ENCODE data around the gene ITGB1.

ITGB1 gene

DNA sequence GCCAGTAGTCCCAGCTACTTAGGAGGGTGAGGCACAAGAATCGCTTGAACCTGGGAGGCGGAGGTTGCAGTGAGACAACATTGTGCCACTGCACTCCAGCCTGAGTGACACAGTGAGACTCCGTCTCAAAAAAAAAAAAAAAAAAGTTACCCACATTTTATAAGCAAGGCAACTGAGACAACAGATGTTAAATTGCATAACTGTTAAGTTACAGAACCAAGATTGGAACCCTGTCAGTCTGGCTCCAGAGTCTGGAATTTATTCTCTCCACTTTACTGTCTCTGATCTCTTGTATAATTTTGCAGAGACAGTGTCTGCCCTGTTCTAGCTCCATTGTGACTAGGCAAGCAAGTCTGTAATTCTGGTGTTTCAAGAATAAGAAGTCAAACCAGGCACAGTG is 6.2 kb upstream of the ITGB1 start:
- Mint-ChIP-seq H3K27ac (no peak overlapping the region), H3K4me1 (peaks cover 9% of the 10 kb centered on the region), H3K27me3 (peaks cover 8% of the 10 kb centered on the region), H3K4me3 (no peak overlapping the region), H3K9me3 (no peaks in the 10 kb centered on the region)
- DNase-seq (no peak), ATAC-seq (no peak)

DNA sequence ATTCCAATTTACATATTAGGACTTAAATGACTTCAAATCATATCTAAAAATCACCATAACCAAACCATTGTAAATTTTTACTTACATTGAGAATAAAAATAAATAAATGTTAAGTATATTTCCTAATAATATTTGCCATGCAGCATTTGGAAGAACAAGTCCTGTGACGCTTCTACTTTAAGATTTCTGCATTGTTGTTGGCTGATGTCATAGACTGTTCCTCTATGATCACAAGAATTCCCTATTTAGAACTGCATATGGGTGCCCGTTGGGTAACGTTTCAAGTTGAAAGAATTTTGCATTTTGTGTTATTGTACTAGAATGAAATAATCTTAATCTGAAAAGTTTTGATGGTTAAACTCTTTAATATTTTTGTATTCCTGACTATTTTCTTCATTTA is 5.1 kb upstream of the ITGB1 start:
- Mint-ChIP-seq H3K9me3 (no peaks in the 10 kb centered on the region), H3K4me3 (no peak overlapping the region), H3K27ac (no peak overlapping the region), H3K27me3 (peaks cover 8% of the 10 kb centered on the region), H3K4me1 (peaks cover 18% of the 10 kb centered on the region)
- no peak for ATAC-seq
- no peak for DNase-seq

- no peaks in the 10 kb centered on the region for H3K9me3 Mint-ChIP-seq
- peaks cover 18% of the 10 kb centered on the region for H3K4me1 Mint-ChIP-seq
- DNase-seq: no peak
- peaks cover 8% of the 10 kb centered on the region for H3K27me3 Mint-ChIP-seq
- H3K27ac Mint-ChIP-seq: no peak overlapping the region
- ATAC-seq: no peak
- no peak overlapping the region for H3K4me3 Mint-ChIP-seq
Observed at GRCh38 chr10:32962521-32962920, 4.5 kb upstream of the ITGB1 start.

GRCh38 chr10:32961895-32962369 is 3.9 kb upstream of the ITGB1 start:
- DNase-seq: no peak
- no peak overlapping the region for H3K4me3 Mint-ChIP-seq
- H3K9me3 Mint-ChIP-seq: no peaks in the 10 kb centered on the region
- H3K27ac Mint-ChIP-seq: no peak overlapping the region
- peaks cover 8% of the 10 kb centered on the region for H3K27me3 Mint-ChIP-seq
- ATAC-seq: no peak
- H3K4me1 Mint-ChIP-seq: peaks cover 18% of the 10 kb centered on the region

DNA sequence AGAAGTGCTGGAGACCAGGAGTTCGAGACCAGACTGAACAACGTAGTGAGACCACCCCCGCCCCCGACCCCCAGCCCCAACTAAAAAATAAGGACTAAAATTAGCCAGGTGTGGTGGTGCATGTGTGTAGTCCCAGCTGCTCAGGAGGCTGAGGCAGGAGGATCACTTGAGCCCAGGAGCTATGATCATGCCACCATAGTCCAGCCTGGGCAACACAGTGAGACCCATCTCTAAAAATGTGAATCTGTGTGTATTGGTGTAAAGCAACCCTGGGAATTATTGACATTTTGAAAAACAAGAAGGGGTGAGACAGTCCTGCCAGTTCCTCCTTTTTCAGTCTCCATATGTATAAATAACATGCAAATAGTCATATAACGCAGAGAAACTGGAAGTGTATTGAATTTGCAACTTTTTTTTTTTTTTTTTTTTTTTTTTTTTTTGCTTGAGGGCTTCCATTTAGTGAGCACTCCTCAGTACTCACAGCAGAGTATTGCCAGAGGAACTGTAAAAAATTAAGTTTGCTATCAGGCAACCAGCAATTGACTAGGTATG is 3.4 kb upstream of the ITGB1 start:
- ATAC-seq: no peak
- Mint-ChIP-seq H3K4me1 (peaks cover 18% of the 10 kb centered on the region), H3K9me3 (no peaks in the 10 kb centered on the region), H3K27me3 (peaks cover 8% of the 10 kb centered on the region), H3K4me3 (no peak overlapping the region), H3K27ac (no peak overlapping the region)
- no peak for DNase-seq

DNA sequence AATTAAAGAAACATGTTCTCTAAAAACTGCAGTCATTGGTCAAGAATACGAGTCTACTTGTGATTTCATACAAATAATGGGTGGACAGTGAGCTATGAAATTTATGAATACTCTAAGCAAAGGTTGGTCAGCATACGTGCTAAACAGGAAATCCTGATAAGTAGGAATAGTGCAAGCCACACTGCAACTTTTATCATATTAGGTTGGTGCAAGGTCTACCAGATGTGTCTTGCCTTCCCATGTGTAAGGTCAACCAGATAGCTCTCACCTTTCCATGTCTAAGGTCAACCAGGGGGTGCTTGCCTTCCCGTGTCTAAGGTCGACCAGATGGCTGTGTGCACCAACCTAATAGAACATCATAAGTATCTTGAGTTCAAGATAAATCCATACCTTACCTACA is 2.0 kb upstream of the ITGB1 start:
- ATAC-seq (no peak), DNase-seq (no peak)
- Mint-ChIP-seq H3K27me3 (peaks cover 8% of the 10 kb centered on the region), H3K9me3 (no peaks in the 10 kb centered on the region), H3K4me3 (no peak overlapping the region), H3K4me1 (peaks cover 22% of the 10 kb centered on the region), H3K27ac (no peak overlapping the region)

DNA sequence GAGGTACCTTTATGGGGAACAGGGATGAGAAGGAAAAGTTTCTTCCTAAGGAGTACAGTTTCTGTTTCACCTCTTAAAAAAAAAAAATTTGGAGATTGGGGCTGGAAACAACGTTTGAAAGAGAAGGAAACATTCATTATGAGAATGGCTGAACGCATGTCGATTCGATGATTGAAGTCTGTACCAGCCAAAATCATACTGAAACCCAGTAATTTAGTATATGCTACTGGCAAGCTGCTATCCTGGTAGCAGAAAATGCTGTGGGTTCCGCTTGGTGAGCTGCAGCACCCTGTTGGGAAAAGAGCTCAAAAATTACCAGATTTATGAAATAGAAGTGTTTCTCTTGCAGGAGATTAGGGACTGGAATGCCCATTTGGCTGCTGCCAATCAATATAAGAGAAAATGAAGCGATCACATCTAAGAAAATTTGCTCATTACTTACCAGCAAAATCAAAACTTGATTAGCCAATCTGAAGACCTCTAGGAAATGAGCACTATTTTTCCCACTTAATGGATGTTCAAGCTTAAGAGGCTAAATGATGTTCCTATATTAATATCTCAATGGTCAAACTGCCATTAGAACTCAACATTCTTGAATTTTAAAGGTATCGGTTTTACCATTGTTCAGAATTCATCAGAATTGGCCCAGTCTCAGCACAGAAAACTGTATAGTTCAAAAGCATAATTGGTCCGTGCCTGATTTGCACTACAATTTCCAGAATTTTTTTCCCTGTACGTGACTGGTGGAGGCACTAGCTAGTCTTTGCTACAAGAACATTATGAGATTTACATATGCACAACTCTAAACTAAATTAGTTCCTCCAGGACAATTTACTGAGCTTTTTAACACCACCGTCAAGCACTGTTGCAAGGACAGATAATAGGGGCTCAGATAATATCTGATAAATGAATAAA is 1.2 kb upstream of the ITGB1 start:
- H3K27me3 Mint-ChIP-seq: peaks cover 8% of the 10 kb centered on the region
- peaks cover 30% of the 10 kb centered on the region for H3K4me1 Mint-ChIP-seq
- no peaks in the 10 kb centered on the region for H3K9me3 Mint-ChIP-seq
- H3K4me3 Mint-ChIP-seq: peak overlapping the region; percentile 86 to 97
- peak; percentile 13 to 38 for DNase-seq
- peak overlapping the region; percentile 92 to 98 for H3K27ac Mint-ChIP-seq
- ATAC-seq: peak; percentile 67

GRCh38 chr10:32957341-32958084 is 517 bp downstream of the ITGB1 start:
- DNase-seq: peak; percentile 57 to 60
- peak; percentile 57 for ATAC-seq
- Mint-ChIP-seq H3K4me3 (peak overlapping the region; percentile 80 to 81), H3K9me3 (no peaks in the 10 kb centered on the region), H3K27ac (peak overlapping the region; percentile 42 to 67), H3K4me1 (peaks cover 47% of the 10 kb centered on the region), H3K27me3 (peaks cover 8% of the 10 kb centered on the region)

DNA sequence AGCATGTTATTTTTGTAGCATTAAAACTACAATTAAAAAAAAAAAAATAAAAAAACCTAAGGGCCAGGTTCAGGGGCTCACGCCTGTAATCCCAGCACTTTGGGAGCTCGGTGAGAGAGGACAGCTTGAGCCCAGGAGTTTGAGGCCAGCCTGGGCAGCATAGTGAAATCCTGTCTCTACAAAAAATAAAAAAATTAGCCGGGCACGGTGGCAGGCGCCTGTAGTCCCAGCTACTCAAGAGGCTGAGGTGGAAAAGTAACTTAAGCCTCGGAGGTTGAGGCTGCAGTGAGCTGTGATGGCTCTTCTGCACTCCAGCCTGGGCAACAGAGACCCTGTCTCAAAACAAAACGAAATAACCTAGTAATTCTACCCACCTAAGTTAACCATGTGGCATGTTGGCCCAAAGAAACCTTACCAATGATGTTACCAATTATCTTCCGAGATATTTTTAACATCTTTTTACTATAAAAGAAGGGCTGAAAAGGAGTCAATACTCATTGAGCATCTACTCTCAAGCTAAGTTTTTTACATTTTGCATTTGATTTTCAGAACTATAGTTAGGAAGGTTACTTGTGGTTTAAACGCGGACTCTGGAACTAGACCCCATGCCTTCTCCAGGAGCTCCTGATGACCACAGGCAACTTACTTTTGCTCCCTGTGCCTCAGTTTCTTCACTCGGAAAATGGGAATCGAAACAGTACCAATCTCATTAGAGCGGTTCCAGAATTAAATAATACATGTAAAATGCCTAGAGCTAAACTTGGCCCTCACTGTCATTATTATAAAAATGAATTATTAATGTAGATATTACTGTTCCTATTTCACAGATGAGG is 1.4 kb downstream of the ITGB1 start:
- H3K4me3 Mint-ChIP-seq: peak overlapping the region; percentile 80 to 81
- no peak for DNase-seq
- no peak for ATAC-seq
- H3K9me3 Mint-ChIP-seq: no peaks in the 10 kb centered on the region
- peaks cover 55% of the 10 kb centered on the region for H3K4me1 Mint-ChIP-seq
- H3K27me3 Mint-ChIP-seq: peaks cover 8% of the 10 kb centered on the region
- peak overlapping the region in 1 of 2 donors; percentile 67 for H3K27ac Mint-ChIP-seq

DNA sequence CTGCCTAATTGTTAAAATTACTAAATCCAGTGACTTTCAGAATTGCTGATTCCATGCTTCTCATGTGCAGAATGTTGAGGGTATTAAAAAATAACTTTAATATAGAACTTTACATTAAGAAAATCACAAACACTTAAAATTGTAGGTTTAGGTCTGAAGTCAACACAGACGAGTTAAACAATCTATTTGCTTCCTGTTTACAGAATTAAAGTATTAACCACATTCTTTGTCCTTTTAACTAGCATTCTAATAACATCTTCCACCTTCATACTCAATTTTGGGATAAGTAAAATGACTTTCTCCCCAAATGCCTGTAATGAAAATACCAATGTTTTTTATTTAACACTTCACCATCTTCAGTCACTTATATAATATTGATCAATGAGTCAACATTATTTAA is 2.2 kb downstream of the ITGB1 start:
- no peak for DNase-seq
- H3K4me3 Mint-ChIP-seq: peak overlapping the region in 1 of 2 donors; percentile 44
- ATAC-seq: no peak
- H3K27ac Mint-ChIP-seq: no peak overlapping the region
- H3K9me3 Mint-ChIP-seq: no peaks in the 10 kb centered on the region
- peaks cover 8% of the 10 kb centered on the region for H3K27me3 Mint-ChIP-seq
- H3K4me1 Mint-ChIP-seq: peaks cover 63% of the 10 kb centered on the region

DNA sequence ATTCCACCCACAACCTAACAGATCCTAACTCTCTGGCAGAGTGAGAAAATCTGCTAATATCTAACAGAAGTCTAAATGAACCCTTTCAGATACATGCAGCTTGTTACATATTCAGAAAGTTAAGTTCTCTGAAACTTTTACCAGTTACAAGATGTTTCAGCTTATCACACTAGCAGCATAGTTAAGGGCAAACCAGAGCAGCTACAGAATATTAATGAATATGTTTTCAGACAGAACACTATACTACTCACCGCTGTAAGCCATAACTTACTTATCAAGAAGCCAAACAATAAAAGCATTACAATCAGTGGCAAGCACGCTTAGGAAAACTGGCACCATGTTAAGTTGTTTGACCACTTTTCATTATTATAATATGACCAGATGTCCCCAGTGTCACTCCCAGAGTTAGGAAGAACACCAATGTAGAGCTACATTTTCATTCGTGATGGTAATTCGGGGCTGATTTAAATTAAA is 2.7 kb downstream of the ITGB1 start:
- Mint-ChIP-seq H3K27ac (no peak overlapping the region), H3K4me3 (peak overlapping the region in 1 of 2 donors; percentile 14), H3K4me1 (peaks cover 67% of the 10 kb centered on the region), H3K9me3 (no peaks in the 10 kb centered on the region), H3K27me3 (peaks cover 8% of the 10 kb centered on the region)
- ATAC-seq (no peak), DNase-seq (no peak)

- Mint-ChIP-seq H3K4me3 (peak overlapping the region in 1 of 2 donors; percentile 14), H3K4me1 (peaks cover 68% of the 10 kb centered on the region), H3K27ac (no peak overlapping the region), H3K27me3 (peaks cover 2% of the 10 kb centered on the region), H3K9me3 (no peaks in the 10 kb centered on the region)
- DNase-seq (no peak), ATAC-seq (no peak)
Observed at GRCh38 chr10:32954545-32955298, 3.3 kb downstream of the ITGB1 start.

DNA sequence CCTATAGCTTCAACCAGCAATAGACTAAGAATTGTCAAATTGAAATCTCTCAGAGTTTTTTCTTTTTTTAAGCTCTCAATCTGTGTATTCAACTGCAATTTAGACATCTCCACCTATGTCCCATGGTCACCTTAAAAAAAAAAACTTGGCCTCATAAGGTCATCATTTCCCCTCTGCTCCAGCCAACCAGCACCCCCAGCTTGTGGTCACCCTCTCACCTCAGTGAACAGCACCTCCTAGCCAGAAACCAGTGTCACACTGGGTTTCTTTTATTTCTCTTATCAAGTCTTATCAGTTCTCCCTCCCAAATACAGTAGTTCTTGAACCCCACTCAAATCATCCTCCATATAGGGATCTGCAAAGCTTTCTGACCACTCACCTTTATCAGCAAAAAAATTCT is 4.0 kb downstream of the ITGB1 start:
- Mint-ChIP-seq H3K27ac (no peak overlapping the region), H3K4me3 (peak overlapping the region in 1 of 2 donors; percentile 37), H3K4me1 (peaks cover 67% of the 10 kb centered on the region), H3K27me3 (no peaks in the 10 kb centered on the region), H3K9me3 (no peaks in the 10 kb centered on the region)
- DNase-seq (no peak), ATAC-seq (no peak)

DNA sequence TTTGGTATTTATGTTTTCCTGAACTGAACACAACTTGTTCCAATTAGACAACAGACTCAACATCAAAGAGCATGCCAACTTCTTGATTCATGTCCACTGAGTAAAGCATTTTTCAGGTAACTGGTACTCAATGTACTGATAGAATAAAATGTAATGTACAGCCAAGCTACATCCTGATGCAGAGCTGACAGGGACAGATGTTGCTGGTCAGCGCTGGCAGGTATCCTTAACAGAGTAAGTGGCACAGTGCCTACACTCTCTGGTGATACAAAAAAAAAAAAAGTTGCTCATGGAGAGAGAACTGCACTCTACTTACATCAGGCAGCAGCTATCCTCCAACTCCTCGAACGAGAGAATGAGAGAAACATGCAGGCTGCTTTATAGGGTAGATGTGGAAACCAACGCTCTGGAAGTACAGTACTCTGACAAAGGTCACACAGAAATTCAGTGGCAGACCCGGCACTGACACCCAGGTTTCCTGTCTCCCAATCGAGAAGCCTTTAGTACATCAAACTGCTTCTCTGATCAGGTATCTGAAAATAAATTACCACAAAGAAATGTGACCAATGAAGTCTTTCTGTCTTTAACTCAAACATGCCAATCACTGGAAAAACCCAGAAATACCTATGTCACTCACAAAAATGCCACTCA is 4.6 kb downstream of the ITGB1 start:
- no peak for ATAC-seq
- Mint-ChIP-seq H3K4me1 (peaks cover 67% of the 10 kb centered on the region), H3K27ac (no peak overlapping the region), H3K4me3 (peak overlapping the region in 1 of 2 donors; percentile 37), H3K27me3 (no peaks in the 10 kb centered on the region), H3K9me3 (no peaks in the 10 kb centered on the region)
- no peak for DNase-seq
